HEK293T (cell line): ENCODE data around the gene ALK.

ENCODE experiments used
- ARNT ChIP-seq: fragments of 450-650 bp; IDR thresholded peaks from 2 replicates; pipeline ENCODE4 v1.6.1; 2017; ENCODE audit warnings: mild to moderate bottlenecking
- BHLHE40 ChIP-seq: fragments of 450-650 bp; IDR thresholded peaks from 2 replicates; pipeline ENCODE4 v1.6.1; 2016; ENCODE audit warnings: mild to moderate bottlenecking, moderate library complexity, borderline replicate concordance
- ELF4 ChIP-seq: fragments of 450-650 bp; IDR thresholded peaks from 2 replicates; pipeline ENCODE4 v1.6.1; 2017; ENCODE audit warnings: antibody characterized with exemption
- FOXA1 ChIP-seq: fragments of 450-650 bp; IDR thresholded peaks from 2 replicates; pipeline ENCODE4 v1.6.1; 2016; ENCODE audit warnings: mild to moderate bottlenecking
- FOXK2 ChIP-seq: fragments of 450-650 bp; IDR thresholded peaks from 2 replicates; pipeline ENCODE4 v1.6.1; 2016; ENCODE audit warnings: mild to moderate bottlenecking
- FOXM1 ChIP-seq: fragments of 450-650 bp; IDR thresholded peaks from 2 replicates; pipeline ENCODE4 v1.6.1; 2017; ENCODE audit warnings: mild to moderate bottlenecking, borderline replicate concordance
- NFRKB ChIP-seq: fragments of 450-650 bp; IDR thresholded peaks from 2 replicates; pipeline ENCODE4 v1.6.1; 2016; ENCODE audit warnings: mild to moderate bottlenecking, moderate library complexity
- SP1 ChIP-seq: fragments of 450-650 bp; IDR thresholded peaks from 2 replicates; pipeline ENCODE4 v1.6.1; 2017
- SUZ12 ChIP-seq: fragments of 450-650 bp; IDR thresholded peaks from 2 replicates; pipeline ENCODE4 v1.6.1; 2016; ENCODE audit warnings: mild to moderate bottlenecking
- TARDBP ChIP-seq: fragments of 450-650 bp; IDR thresholded peaks from 2 replicates; pipeline ENCODE4 v1.6.1; 2016
- ZNF384 ChIP-seq: fragments of 450-650 bp; IDR thresholded peaks from 2 replicates; pipeline ENCODE4 v1.6.1; 2016

DNA sequence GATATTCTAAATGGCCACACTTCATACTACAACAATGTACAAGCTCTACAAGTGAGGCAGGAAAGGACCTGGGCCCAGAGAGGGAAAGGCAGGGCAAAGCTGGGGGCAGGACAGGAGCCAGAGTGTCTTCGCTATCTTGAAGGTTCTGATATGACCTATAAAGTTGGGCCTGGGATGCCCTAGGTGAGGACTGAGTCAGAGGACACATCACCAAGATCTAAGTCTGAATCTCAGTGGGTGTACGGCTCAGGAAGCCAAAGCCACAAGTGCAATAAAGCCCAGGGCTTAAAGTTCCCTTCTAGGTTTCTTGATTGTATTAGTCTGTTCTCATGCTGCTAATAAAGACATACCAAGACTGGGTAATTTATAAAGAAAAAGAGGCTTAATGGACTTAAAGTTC is 219.1 kb downstream of the ALK start:
- no peak for TF ChIP-seq SP1
- TF ChIP-seq TARDBP: no peak
- no peak for TF ChIP-seq ZNF384
- no peak for TF ChIP-seq BHLHE40
- TF ChIP-seq FOXA1: no peak
- no peak for TF ChIP-seq FOXK2
- no peak for TF ChIP-seq FOXM1
- TF ChIP-seq NFRKB: no peak
- TF ChIP-seq ELF4: no peak
- no peak for TF ChIP-seq ARNT
- no peak for TF ChIP-seq SUZ12
